ENCODE data around the gene MBD3L5.

DNA sequence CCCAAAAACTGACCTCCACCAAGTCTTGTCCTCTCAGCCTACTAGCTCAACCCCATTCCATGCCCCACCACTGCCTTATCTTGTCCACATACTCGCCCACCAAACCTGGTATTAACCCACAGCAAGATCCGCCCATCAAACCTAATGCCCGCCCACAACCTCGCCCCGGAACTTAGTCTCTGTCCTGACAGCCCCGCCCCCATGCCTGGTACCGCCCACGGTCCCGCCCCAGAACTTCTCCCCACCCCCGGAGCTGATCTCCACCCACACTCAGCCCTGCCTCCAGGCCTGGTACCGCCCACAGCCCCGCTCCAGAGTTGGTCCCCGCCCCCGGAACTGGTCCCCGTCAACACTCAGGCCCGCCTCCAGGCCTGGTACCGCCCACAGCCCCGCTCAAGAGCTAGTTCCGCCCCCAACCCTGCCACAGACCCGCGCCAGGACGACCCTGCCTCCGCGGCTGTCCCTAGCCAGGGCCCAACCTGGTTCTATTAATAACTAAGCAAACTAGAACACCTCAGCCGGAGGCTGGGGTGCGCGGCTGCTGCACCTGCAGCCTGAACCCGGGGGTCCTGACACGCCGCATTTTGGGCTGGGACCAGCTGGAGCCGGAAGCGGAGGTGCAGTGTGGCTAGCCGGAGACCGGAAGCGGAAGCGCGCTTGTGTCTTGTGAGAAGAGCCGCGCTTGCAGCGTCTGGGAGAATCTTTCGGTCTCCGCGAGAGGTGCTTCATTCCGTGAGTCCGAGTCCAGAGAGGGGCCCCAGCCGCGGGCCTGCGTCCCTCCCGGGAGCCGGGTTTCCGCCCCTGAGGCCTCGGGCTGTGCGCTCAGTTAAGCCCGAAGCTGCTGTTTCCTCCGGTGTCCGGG is 38.9 kb downstream of the MBD3L5 start, which contains the start of gene ZNF557:
- TF ChIP-seq CTCF (IDR thresholded peaks at IDR 0.05) (no peak), POLR2A (IDR thresholded peaks at IDR 0.05) (no peak), EP300 (IDR thresholded peaks at IDR 0.05) (no peak)
